GM18861 (cell line): ENCODE measurements around the gene CA10.

Experiments used
- ATAC-seq: cut with Tn5 transposase; IDR thresholded peaks from one replicate; pipeline ENCODE4 v1.9.1; 2021; ENCODE audit not compliant: unreplicated experiment

The CA10 gene

GRCh38 chr17:51955245-51955644, 203.3 kb downstream of the CA10 start:
- ATAC-seq, result no peak

GRCh38 chr17:51954232-51954765, 204.2 kb downstream of the CA10 start:
- no peak for ATAC-seq

DNA sequence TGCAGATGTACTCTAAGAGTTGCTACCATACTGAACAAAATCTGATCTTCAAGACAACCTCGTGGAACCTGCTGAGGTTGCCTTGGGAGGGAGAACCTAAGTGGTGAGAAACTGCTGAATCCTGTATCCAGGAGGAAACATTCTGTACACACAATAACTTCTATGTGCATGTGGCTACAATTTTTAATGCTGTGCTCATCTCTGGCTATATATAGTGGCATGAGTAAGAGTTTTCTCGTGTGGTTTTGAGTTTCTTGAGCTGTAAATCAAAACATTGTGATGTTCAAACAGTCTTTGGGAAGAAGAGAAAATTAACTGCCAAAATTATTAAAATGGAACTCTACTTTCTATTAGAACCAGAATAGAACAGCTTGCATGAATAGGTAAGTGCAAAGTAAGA, 206.8 kb downstream of the CA10 start:
- ATAC-seq, result no peak

- no peak for ATAC-seq
These were observed 210.4 kb downstream of the CA10 start for GRCh38 chr17:51948128-51948527.

DNA sequence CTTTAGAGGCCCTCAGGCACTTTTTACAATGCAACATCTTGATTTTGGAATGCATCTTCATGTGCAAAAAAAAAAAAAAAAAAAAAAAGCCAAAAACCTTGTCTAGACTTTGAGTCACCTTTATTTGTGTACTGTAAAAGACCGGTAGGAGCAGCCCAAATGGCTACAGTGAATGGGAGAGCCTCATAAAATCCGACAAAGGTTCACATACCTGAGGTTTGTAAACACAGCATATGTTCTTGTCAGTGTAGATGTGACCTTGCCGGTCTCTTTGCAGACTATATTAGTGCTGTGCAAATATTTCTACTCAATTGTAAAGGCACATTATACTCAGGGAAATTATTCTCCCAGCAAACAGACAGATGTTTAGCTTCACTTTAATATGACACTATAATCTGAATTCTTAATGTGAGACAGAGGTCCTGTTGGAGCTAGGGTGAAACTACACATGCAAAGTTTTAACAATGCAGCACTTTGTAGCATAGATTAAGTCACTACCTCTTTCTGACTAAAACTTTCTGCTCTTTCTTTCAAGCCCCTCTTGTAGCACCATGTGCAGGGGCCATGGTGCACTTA, 211.3 kb downstream of the CA10 start:
- ATAC-seq, result no peak

GRCh38 chr17:51946311-51946710, 212.2 kb downstream of the CA10 start:
- no peak for ATAC-seq

- ATAC-seq, result no peak
These were observed 217.2 kb downstream of the CA10 start for GRCh38 chr17:51941272-51941671.

- ATAC-seq, result no peak
These were observed 221.2 kb downstream of the CA10 start for GRCh38 chr17:51937264-51937663.

DNA sequence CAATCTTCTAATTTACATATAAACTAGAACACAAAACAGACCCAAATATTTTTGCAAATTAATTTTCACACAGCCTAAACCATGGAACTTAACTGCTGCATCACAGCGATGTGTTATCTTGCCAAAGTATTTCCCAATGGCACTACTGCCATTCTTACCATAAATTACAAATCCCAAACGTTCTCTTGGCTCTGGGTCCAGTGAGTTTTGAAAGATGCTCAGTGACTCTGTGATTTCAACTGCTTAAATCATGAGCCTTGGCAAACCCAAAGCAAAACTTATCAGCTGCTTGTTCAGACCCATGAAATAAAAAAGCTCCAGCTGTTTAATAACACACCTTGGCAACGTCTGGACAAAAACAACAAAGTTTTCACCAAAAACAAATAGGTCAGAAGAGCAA, 223.0 kb downstream of the CA10 start:
- no peak for ATAC-seq

DNA sequence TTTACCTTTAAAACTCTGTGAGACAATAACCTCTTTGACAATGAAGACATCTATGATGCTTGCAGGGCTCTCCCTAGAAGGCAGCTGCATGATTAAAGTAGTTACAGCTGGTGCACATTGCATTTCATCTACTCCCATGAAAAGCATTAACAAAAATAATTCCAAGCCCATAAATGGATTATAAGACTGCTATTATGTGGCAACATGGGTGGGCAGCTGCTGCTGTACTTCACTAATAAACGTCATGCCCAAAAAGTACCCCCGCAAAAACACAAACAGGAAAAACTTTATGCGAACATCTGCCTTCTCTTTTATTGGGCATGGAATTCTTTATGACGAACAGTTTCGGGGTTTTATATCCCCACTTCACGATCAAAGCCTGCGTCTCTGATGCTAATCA, 224.9 kb downstream of the CA10 start:
- ATAC-seq, result no peak

DNA sequence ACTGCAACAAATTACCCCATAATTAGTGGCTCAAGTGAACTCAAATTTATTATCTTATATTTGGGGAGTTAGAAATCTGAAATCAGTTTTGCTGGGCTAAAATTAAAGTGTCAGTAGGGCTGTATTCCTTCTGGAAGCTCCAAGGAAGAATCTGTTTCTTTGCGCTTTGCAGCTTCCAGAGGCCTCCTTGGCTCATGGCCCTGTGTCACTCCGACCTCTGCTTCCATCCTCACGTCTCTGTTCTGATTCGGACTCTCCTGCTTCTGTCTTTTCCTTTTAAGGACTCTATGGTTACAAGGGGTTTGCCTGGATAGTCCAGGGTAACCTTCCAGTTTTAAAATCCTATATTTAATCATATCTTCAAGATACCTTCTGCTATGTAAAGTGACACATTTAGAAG, 232.1 kb downstream of the CA10 start:
- no peak for ATAC-seq

GRCh38 chr17:51921500-51921899, 237.0 kb downstream of the CA10 start:
- ATAC-seq, result no peak

GRCh38 chr17:51914577-51914976, 243.9 kb downstream of the CA10 start:
- peak; percentile 91 for ATAC-seq

GRCh38 chr17:51913491-51914205, 244.9 kb downstream of the CA10 start:
- no peak for ATAC-seq

GRCh38 chr17:51912939-51913338, 245.6 kb downstream of the CA10 start:
- no peak for ATAC-seq

- ATAC-seq, result no peak
These were observed 247.3 kb downstream of the CA10 start for GRCh38 chr17:51911237-51911636.

- ATAC-seq, result no peak
These were observed 248.5 kb downstream of the CA10 start for GRCh38 chr17:51909971-51910370.

DNA sequence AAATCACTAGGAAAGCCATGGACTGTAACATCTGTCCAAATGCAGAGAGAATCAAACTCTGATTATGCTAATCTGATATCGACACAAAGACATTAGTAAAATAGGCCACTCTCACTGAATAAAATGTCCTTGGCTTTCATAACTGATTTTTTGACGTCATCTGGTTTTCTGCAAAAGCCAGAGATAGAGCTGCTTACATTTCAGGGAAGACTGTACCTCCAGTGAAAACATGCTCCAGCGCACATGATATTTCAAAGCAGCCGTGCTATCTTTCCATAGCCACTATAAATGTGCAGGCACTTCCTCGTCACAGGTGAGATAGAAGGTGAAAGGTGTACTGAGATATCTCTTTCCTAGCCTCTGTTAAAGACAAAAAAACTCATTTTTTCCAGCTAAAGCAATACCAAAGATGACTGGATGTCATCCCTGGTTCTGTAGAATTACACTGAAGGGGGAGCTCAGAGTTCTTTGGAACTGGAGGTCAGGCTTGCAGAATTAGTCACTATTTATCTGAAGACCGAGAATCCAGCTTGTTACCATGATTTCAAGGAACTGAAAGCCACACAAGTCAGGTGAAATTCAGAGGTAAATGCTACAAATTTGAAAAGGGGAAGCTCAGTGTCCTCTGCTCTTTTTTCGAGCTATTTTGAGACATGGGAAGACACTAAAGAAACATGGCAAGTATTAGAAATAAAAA, 249.5 kb downstream of the CA10 start:
- ATAC-seq, result no peak

GRCh38 chr17:51907041-51907440, 251.5 kb downstream of the CA10 start:
- no peak for ATAC-seq

DNA sequence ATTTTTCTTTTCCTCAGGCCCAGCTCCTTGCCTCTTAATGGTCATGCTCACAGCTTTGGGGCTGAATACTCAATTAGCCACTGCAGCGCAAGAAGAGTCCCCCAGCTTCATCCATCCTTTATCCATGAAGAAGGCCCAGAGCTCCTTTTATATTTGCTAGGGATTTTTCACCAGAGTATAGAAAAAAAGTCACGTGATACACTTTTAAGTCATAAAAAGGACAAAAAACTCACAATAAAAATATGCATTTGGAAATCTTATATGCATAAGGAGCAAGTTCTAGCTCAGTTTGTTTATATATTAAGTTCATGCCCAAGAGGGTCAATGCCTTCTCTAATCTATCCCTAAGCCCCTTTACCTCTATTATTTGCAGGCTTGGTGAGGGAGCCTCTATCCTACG, 254.1 kb downstream of the CA10 start:
- ATAC-seq, result no peak

- no peak for ATAC-seq
These were observed 257.3 kb downstream of the CA10 start for GRCh38 chr17:51901242-51901641.

- no peak for ATAC-seq
These were observed 266.6 kb downstream of the CA10 start for GRCh38 chr17:51891936-51892335.
